GM18858 (cell line): ENCODE results near the gene ERICH6B.
A peak's percentile ranks its signal among the peaks of the same experiment; 100 is the strongest.

Experiments used
- ATAC-seq: cut with Tn5 transposase; IDR thresholded peaks from one replicate; pipeline ENCODE4 v1.9.1; 2021; ENCODE audit not compliant: unreplicated experiment

The ERICH6B gene

DNA sequence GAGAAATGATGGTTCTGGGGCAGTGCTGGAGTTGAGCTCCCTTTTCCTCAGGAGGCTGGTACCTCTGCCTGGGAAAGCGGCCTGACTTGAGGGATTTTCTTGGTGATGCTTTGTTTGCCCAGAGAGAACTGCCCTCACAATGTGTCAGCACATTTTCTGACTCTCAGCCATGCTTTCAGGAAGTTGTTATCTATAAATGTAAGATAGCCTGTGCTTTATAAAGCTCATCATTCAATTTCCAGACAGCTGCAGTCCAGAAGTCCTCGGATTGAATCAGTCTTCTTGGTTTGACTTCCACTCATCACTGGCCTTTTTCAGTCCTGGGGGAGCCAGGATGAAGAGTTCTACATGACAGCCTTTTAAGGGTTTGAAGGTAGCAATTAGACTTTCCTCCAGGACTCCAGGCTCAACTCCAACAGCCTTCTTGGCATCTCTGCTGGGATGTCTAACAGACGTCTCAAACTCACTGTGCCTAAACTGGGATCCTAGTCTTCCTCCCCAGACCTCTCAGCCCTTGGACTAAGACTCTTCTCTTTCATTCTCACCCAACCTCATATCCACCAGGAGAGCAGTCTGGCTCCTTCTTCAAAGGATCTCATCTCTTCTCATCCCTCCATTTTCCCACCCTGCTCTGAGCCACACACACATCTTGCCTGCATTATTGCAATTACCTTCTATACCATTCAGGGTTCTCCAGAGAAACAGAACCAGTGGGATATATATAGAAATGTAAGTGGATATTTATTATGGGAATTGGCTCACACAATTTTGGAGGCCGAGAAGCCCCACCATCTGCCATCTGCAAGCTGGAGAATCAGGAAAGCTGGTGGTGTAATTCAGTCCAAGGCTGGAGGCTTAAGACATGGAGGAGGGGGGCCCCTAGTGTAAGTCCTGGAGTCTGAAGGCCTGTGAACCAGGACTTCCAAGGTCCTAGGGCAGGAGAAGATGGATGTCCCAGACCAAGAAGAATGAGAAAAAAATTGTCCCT is 13.1 kb downstream of the ERICH6B start:
- no peak for ATAC-seq

DNA sequence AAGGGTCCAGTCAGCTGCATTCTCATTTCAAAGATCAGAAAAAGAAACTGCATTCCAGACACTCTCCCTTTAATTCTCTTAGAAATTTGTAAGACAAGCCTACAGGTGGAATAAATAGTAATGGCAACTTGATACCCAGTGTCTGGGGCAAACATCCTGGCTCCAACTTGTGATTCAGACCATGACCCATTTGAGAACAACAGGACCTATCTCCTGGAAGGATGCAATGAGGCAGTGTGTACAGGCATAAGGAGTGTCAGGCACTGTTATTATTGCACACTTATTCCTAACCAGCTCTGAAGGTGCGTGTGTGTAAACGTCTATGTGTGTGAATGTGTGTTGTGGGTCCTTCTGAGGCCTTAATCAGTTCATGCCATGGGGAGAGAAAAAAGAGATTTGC is 13.9 kb downstream of the ERICH6B start:
- ATAC-seq, result no peak

DNA sequence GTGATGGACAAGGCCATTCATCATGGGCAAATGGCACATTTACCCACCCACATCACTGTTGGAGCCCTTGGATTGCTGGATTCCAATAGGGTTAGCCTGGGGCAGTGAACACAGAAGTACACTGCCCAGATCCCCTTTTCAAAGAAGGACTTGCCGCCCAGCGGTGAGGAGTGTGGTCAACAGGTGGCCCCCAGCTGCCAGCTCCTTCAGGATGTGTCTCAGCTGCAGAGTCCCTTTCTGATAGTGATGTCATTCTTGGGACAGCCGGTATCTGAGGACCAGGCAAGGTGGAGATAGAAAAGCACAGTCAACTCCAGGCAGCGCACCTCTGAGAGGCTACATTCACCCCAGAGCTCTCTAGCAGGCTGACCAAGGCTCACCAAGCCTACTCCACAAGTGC is 16.9 kb downstream of the ERICH6B start:
- no peak for ATAC-seq

DNA sequence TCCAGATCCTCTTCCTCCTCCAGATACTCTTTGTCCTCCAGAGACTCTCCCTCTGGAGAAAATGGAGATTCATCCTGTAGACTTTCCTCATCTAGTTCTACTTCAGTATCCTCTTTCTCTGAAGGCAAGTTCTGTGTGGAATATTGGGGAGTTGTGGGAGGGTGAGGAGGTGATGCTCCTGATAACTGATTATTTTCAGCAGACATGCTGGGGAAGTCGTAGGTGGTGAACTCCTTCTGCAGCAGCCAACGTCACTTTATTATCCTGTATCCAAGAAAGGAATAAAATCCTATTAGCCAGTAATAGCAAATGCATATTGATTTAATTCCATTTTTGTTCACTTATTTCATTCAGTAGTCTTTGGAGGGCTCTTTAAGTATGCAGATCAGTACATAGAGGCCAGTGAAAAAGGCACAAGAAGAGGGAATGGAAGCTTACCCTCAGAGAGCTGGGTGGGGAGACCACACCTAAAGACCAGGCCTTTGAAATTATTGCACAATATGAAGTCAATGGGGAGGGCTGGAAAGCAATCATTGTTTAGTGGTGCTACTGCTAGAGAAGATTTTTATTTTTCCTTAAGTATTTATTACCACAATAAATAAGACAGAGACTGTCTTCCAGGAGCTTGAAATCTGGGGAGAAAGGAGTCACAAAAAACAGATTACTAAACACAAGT is 18.6 kb downstream of the ERICH6B start:
- no peak for ATAC-seq

DNA sequence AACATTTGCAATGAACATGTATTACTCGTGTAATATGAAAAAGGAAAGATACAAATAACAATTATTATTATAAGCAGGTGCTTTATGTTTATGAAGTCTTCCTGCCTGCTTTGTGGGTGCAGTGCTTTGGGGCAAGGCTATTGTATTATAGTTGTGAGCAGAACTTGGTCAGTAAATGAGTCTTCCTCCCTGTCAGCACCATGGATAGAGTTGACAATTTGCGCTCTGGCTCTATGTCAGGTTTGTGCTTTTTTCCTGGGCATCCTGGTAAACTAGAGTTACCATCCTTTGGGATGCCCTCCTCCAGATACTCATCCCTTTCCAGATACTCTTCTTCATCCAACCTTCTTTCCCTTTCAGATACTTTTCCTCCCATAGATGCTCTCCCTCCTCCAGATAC is 19.6 kb downstream of the ERICH6B start:
- ATAC-seq, result no peak

DNA sequence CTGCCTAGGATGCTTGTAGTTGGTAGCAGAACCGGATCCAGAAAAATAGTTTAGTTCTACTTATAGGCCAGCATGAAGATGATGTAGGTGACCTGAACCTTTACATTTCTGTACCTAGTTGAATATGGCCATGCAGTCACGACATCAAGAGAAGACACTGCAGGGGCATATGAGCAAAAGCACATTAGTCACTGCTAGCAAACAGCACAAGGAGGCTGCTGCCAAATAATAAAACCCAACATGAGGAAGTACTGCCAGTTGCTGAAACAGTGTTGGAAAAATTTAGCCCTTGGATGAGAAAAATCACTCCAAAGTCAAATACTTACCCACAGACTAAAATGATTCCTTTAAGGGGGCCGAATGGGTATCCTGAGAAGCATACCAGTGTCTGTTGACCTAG is 20.8 kb downstream of the ERICH6B start:
- no peak for ATAC-seq

DNA sequence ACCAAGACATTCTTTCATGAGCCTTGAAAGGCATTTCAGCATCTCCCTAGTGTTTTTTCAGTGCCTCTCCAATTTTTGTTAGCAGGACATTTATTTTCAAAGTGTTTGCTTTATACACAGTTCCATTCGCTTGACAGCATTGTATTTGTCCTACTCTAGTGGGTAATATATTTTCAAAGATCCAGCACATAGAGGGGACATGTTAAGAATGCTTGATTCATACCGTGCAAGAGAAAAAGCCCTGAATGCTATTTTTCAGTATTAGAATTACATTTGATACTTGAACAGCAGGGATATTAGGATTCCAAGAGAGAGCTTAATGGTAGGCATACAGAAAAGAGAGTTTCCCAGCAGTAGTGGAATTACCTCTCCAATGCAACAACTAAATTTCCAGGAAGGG is 21.3 kb downstream of the ERICH6B start:
- no peak for ATAC-seq

DNA sequence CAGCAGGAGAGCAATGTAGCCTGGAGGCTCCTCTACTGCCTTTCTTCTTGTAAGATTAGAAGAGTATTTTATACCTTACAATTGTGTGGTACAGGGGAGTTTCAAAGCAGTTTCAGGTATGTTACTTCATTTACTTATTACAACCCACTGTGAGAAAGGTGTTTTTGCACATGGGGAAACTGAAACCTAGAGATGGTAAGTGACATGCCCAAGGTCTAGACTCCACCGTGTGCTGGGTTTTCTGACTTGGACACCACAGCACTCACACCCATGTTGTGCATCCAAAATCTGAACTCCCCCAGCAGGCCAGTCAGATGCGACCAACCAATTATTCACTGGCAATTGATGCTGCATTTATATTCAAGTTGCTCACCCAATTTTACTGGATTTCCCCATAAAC is 22.8 kb downstream of the ERICH6B start:
- ATAC-seq, result peak; percentile 58

DNA sequence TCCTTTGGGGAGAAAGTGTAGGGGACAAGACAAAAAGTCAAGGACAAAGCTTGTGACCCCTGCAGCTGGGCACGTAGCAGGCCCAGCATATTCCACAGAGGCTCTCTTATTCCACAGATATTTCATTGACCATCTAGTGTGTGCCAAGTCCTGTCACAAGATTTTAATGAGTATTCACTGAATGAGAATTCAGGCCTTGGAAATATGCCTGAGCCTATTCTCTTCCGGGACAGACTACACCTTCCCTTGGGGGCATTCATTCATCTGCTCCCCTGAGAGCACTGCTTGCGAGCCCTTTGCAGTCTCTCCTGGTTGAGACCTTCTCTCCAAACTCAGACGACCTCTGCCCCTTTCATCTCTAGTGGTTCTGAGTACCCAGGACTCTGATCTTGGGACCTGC is 25.5 kb downstream of the ERICH6B start:
- no peak for ATAC-seq

DNA sequence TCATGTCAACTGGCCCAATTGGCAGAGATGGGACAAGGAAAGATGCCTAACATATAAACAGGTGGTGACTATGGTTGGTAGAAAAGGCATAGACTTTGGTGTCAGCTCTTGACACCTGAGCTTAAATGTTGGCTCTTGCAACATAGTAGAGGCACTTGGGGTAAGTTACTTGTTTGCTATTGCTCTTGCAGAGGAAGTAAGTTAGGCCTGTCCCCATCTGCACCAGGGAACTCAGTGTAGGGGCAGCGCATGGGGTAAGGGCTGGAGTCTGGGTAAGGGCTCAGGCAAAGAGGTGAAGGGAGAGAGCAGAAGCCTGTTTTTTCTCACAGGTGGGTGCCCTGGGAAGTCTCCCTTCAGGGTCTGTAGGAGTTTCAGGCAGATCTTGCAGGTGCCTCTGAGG is 27.6 kb downstream of the ERICH6B start:
- no peak for ATAC-seq

DNA sequence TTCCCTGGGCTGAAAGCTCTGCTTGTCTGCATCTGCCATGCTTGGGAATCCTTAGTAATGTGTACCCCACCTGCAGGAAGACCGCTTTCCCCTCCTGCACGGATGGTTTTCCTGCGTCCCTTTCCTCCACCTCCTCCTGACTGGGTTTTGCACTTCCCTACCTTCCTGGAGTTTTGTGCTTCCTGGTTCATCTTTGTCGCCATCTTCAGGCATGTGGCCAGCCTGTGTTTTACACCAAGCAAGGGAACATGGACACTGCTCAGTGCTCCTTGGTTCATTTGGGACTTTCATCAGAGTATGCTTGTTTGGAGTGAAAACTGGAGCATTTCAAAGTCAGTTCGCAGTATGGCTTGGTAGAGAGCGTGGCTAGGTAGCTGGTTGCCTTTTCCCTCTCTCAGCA is 30.7 kb downstream of the ERICH6B start:
- no peak for ATAC-seq

DNA sequence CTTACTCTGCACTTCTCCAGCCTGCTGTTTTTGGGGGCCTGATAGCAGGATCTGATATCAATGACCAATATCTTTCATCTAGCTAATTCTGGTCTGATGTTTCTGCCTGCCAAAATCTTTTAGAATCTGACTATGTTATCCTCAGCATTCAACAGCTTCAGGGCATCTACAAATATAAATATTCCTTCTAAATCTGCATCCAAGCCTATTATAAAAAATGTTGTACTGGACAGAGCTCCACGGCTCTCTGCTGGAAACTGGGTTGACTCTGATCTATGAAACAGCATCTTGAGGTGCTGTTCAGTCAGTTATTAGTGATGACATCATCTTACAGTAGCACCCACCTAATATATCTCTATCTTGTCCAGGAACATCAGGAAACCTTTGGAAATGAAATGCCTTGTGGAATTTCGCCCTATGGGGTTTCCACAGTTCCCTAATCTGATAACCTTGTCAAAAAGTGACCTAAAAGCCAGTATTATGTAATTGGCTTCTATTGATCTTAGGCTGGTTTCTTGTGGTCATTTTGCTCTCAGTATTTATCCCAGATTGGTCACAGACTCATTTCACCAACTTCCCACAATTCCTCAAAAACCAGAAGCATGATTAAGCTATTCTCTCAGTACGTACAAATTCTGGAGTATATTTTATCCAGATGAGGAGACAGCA is 33.0 kb downstream of the ERICH6B start:
- no peak for ATAC-seq

DNA sequence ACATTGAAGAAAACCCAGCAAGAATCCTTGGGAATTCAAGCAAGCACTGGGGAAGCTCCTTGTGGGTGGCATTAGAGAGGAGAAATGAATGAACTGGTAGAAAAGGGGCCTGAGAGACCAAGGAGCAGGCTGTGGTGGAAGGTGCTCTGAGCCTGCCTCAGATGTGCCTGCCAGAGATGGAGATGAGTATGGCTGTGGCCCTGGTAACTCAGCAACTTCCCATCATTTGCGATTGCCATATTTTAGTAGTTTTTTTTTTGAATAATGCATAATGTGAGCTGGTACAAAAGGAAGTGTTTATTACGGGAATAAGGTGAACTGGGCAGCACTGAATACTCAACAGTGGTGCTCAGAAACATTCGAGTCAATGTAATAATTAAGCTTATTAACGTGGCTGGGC is 39.1 kb downstream of the ERICH6B start:
- no peak for ATAC-seq

DNA sequence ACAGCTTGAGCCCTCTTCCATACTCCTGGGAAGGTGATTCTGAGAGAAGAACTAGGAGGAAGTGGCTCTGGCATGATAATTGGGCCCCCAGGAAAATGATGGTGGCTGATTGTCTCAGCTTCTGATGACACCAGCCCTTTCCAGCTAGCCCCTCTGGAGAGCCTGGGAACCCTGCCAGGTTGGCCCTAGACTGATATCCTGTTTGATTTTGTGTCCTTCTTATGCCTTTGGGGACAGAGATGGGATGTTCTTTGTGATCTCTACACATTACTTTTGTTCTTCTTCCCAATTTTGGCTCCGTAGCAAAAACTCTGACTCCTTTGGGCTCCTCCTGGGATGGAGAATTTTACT is 39.7 kb downstream of the ERICH6B start:
- ATAC-seq, result no peak

DNA sequence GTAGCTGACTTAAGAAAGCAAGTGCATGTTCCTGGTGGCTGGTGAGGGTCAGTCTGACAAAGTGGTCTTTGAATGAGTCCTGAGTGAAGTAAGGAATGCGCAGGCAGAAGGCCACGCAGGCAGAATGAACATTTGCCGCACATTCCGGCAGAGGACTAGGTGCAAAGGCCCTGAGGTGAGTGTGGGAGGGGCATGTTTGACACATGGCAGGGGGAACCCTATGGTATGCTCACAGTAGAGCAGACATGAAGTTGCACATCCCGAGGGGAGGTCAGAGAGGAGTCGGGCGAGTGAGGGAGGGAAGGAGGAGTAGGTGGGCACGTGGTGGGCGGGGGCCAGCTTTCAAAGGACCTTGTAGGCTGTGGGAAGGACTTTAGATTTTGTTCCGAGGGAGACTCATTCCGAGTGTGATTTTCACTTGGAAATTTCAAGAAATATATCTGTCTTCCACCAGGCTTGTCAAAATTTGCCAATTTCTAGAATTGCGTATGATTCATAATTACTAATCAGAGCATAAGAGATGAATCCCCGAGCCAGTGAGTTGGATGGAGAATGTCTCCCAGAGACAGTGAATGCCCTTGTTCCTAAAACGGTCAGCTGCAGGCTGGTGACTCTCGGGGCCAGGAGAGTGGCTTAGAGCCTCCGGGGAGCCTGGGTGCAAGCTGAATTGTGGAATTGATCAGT is 40.3 kb downstream of the ERICH6B start:
- no peak for ATAC-seq

DNA sequence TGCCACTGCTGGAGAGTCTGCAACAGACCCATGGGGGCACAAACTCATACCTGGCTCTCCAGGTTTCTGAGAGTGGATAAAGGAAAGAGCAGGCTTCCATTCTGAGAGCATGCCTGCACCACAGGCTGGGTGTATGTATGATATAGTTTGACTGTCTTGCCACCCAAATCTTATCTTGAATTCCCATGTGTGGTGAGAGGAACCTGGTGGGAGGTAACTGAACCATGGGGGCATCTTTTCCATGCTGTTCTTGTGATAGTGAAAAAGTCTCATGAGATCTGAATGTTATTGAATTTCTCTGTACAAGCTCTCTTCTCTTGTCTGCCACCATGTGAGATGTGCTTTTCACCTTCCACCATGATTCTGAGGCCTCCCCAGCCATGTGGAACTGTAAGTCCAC is 50.2 kb downstream of the ERICH6B start:
- ATAC-seq, result no peak

DNA sequence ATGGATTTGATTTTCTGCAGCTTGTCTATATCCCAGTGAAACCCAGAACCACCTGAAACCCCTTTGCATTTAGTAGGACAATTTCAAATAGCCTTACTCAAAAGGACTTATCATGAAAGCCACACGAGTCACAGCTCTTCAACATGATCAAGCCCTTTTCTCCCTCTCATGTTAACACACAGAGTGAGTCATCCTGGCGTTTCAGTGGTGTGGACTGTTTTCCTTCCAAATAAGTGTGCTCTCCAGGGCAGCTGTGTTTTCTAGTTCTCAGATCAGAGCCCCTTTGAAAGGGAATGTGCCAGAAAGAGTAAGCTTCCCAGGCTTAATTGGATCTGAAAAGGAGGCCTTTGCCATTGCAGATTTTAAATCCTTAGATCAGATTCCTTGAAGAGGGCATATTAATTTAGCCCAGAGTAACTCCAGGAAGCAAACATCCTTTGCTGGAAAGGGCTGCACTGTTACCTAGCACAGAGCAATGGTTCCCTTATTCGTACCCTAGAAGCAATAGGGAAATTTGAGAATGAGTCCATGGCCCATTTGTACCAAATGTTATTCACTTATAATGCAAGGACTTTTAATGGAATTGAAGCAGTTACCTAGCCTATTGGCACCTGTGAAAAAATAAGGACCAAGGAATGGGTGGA is 51.3 kb downstream of the ERICH6B start:
- no peak for ATAC-seq

DNA sequence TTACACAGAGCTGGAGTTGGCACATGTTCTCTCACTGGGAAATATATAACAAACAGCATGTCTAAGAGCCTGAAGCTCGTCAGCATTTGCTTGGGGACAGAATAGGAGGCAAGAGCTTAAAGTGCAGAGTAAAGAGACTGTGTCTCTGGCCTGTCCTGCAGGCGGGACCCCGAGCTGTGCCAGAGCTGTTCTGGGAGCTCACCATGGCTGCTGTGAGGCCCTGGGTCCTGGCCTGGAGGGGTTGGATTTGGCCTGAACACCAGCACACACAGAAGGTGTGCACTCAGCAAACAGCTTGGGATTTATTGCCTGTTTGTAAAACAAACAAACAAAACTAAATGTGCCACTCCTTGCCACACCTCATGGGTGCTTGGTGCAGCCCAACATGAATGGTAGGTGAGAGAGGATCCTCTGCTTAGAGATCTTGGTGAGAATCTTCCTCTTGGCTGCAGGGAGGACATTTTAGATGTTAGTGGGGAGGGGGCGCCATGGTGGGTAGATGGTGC is 60.9 kb downstream of the ERICH6B start:
- ATAC-seq, result no peak

DNA sequence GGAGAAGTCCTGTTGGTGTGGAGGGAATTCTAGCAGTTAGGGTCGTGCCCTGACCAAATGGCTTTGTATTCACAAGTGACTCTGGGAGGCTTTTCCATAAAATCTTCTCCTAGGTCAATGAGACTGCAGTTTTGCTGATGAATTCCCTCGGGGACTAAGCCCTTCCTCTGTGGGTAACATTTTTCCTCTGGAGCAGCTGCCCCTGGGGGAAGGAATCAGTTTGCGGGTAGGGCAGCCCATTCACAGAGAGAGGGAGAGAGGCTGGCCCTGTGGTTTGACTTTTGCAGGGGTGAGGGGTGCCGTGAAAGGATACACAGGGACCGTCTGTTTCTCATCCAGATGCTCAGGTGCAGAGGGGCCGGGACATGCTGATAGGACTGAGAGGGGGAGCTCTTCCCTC is 67.3 kb downstream of the ERICH6B start:
- ATAC-seq, result no peak

DNA sequence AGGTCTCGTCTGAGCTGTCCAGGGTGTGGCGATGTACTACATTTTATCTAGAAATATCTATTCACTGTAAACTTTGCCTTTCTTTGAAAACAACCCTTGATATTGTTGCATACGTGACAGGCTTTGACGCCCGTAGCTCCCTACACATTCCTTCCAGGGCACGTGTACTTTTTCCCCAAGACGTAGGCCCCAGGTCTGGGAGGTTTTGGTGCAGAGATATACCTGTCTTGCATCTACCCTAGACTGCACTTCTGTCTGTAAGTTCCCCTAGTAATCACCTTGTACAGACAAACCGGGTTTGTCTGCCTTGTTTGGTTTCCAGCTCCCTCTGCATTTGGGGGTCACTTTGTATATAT is 69.2 kb downstream of the ERICH6B start:
- no peak for ATAC-seq
